T-helper 17 cell (primary cell): ENCODE results near the gene OFD1. TPM values are rescaled to one million over a fixed set of nuclear protein-coding genes. Genes with fewer than 3 reads are reported as not detected.
A peak's percentile ranks its signal among the peaks of the same experiment; 100 is the strongest.

Source experiments
- ATAC-seq: fragments of 150-1000 bp; cut with Tn5 transposase; 2 replicates; pipeline ENCODE4 v1.10.0; 2021; ENCODE audit warnings: mild to moderate bottlenecking, moderate library complexity
- DNase-seq, 3 donors: peaks; one replicate each; pipeline versions ENCODE4 v3.0.0 to v3.0.0-alpha.2; 2020 to 2021
- H3K9me3 ChIP-seq: one replicate; pipeline ENCODE4 v1.7.0; 2013; ENCODE audit warnings: low read length, mild to moderate bottlenecking; ENCODE audit not compliant: control insufficient read depth, poor library complexity, severe bottlenecking
- H3K27ac Mint-ChIP-seq: one replicate; pipeline ENCODE4 v1.8.0; 2022; ENCODE audit warnings: mild to moderate bottlenecking, moderate library complexity, mixed read lengths
- H3K27me3 Mint-ChIP-seq: one replicate; pipeline ENCODE4 v1.8.0; 2022; ENCODE audit warnings: mixed read lengths
- H3K36me3 Mint-ChIP-seq: one replicate; pipeline ENCODE4 v1.8.0; 2022; ENCODE audit warnings: low read depth, mixed read lengths
- H3K4me1 Mint-ChIP-seq: one replicate; pipeline ENCODE4 v1.8.0; 2022; ENCODE audit warnings: mild to moderate bottlenecking, mixed read lengths
- H3K4me3 Mint-ChIP-seq: one replicate; pipeline ENCODE4 v1.8.0; 2022; ENCODE audit warnings: mild to moderate bottlenecking, moderate library complexity, mixed read lengths
- total RNA-seq, 4 donors: library from RNA in 2 of 4; stranded (reverse) in 2 of 4; gene quantifications; one replicate each; pipeline ENCODE4 v1.2.3 and lab custom pipeline; 2022 to 2026

OFD1 gene
- total RNA-seq, 2 donors from 2014 or later = 54.7 to 72.1 TPM

GRCh38 chrX:13695601-13696115, 38.9 kb upstream of the OFD1 start:
- peak overlapping the region; percentile 68 for H3K27ac Mint-ChIP-seq
- peaks cover 41% of the 10 kb centered on the region for H3K4me1 Mint-ChIP-seq
- H3K9me3 ChIP-seq = no peaks in the 10 kb centered on the region
- no peaks in the 10 kb centered on the region for H3K27me3 Mint-ChIP-seq
- no peak for DNase-seq
- no peak overlapping the region for H3K4me3 Mint-ChIP-seq
- ATAC-seq = no peak
- H3K36me3 Mint-ChIP-seq = no peaks in the 10 kb centered on the region

- peaks cover 51% of the 10 kb centered on the region for H3K4me1 Mint-ChIP-seq
- no peak for DNase-seq
- no peak overlapping the region for H3K27ac Mint-ChIP-seq
Observed at GRCh38 chrX:13697455-13697854, 37.1 kb upstream of the OFD1 start.

GRCh38 chrX:13697976-13698375, 36.6 kb upstream of the OFD1 start:
- H3K4me1 Mint-ChIP-seq = peaks cover 48% of the 10 kb centered on the region
- ATAC-seq = no peak
- no peak overlapping the region for H3K4me3 Mint-ChIP-seq
- no peak overlapping the region for H3K27ac Mint-ChIP-seq
- no peaks in the 10 kb centered on the region for H3K9me3 ChIP-seq
- no peaks in the 10 kb centered on the region for H3K27me3 Mint-ChIP-seq
- no peaks in the 10 kb centered on the region for H3K36me3 Mint-ChIP-seq
- no peak for DNase-seq

More at GRCh38 chrX:13697455-13697854, 37.1 kb upstream of the OFD1 start:
- H3K4me3 Mint-ChIP-seq = no peak overlapping the region
- no peaks in the 10 kb centered on the region for H3K9me3 ChIP-seq
- ATAC-seq = no peak
- no peaks in the 10 kb centered on the region for H3K27me3 Mint-ChIP-seq
- no peaks in the 10 kb centered on the region for H3K36me3 Mint-ChIP-seq

- ATAC-seq = no peak
- Mint-ChIP-seq H3K36me3 (no peaks in the 10 kb centered on the region), H3K4me1 (peaks cover 44% of the 10 kb centered on the region)
Observed at GRCh38 chrX:13698432-13698831, 36.1 kb upstream of the OFD1 start.

GRCh38 chrX:13699183-13699826, 35.2 kb upstream of the OFD1 start:
- H3K27ac Mint-ChIP-seq = peak overlapping the region; percentile 83
- peak overlapping the region; percentile 65 for H3K4me3 Mint-ChIP-seq
- no peak for DNase-seq
- H3K4me1 Mint-ChIP-seq = peaks cover 42% of the 10 kb centered on the region
- H3K9me3 ChIP-seq = no peaks in the 10 kb centered on the region
- no peaks in the 10 kb centered on the region for H3K36me3 Mint-ChIP-seq
- no peaks in the 10 kb centered on the region for H3K27me3 Mint-ChIP-seq
- ATAC-seq = no peak

More at GRCh38 chrX:13698432-13698831, 36.1 kb upstream of the OFD1 start:
- Mint-ChIP-seq H3K4me3 (no peak overlapping the region), H3K27me3 (no peaks in the 10 kb centered on the region), H3K27ac (peak overlapping the region; percentile 83)
- H3K9me3 ChIP-seq = no peaks in the 10 kb centered on the region
- no peak for DNase-seq

GRCh38 chrX:13700380-13700779, 34.2 kb upstream of the OFD1 start:
- no peak overlapping the region for H3K27ac Mint-ChIP-seq
- H3K9me3 ChIP-seq = no peaks in the 10 kb centered on the region
- H3K36me3 Mint-ChIP-seq = no peaks in the 10 kb centered on the region
- H3K4me1 Mint-ChIP-seq = peaks cover 37% of the 10 kb centered on the region
- no peak for DNase-seq
- no peak overlapping the region for H3K4me3 Mint-ChIP-seq
- ATAC-seq = no peak
- no peaks in the 10 kb centered on the region for H3K27me3 Mint-ChIP-seq

- Mint-ChIP-seq H3K4me3 (peak overlapping the region; percentile 67), H3K36me3 (peaks cover 3% of the 10 kb centered on the region), H3K27me3 (no peaks in the 10 kb centered on the region), H3K27ac (peak overlapping the region; percentile 80), H3K4me1 (peaks cover 31% of the 10 kb centered on the region)
- H3K9me3 ChIP-seq = no peaks in the 10 kb centered on the region
- ATAC-seq = no peak
- no peak for DNase-seq
Observed at GRCh38 chrX:13702111-13702789, 32.3 kb upstream of the OFD1 start.

GRCh38 chrX:13703135-13703534, 31.4 kb upstream of the OFD1 start:
- no peaks in the 10 kb centered on the region for H3K9me3 ChIP-seq
- DNase-seq (no peak), ATAC-seq (no peak)
- no peaks in the 10 kb centered on the region for H3K27me3 Mint-ChIP-seq
- H3K4me3 Mint-ChIP-seq = no peak overlapping the region
- H3K4me1 Mint-ChIP-seq = peaks cover 30% of the 10 kb centered on the region
- H3K27ac Mint-ChIP-seq = no peak overlapping the region
- H3K36me3 Mint-ChIP-seq = peaks cover 3% of the 10 kb centered on the region

GRCh38 chrX:13703589-13703988, 31.0 kb upstream of the OFD1 start:
- H3K4me1 Mint-ChIP-seq = peaks cover 30% of the 10 kb centered on the region

GRCh38 chrX:13711141-13711540, 23.4 kb upstream of the OFD1 start:
- DNase-seq (no peak), ATAC-seq (no peak)
- Mint-ChIP-seq H3K4me3 (no peak overlapping the region), H3K36me3 (peaks cover 2% of the 10 kb centered on the region), H3K27ac (no peak overlapping the region), H3K4me1 (peaks cover 2% of the 10 kb centered on the region), H3K27me3 (no peaks in the 10 kb centered on the region)
- H3K9me3 ChIP-seq = no peaks in the 10 kb centered on the region

More at GRCh38 chrX:13703589-13703988, 31.0 kb upstream of the OFD1 start:
- DNase-seq (no peak), ATAC-seq (no peak)
- peak overlapping the region; percentile 19 for H3K27ac Mint-ChIP-seq
- peaks cover 3% of the 10 kb centered on the region for H3K36me3 Mint-ChIP-seq
- H3K4me3 Mint-ChIP-seq = no peak overlapping the region
- no peaks in the 10 kb centered on the region for H3K27me3 Mint-ChIP-seq
- no peaks in the 10 kb centered on the region for H3K9me3 ChIP-seq

- no peaks in the 10 kb centered on the region for H3K27me3 Mint-ChIP-seq
- ATAC-seq (peak; percentile 80), DNase-seq (no peak)
- peaks cover 10% of the 10 kb centered on the region for H3K4me1 Mint-ChIP-seq
- H3K36me3 Mint-ChIP-seq = no peaks in the 10 kb centered on the region
- H3K4me3 Mint-ChIP-seq = peak overlapping the region; percentile 33
- no peaks in the 10 kb centered on the region for H3K9me3 ChIP-seq
- peak overlapping the region; percentile 81 for H3K27ac Mint-ChIP-seq
Observed at GRCh38 chrX:13716455-13716854, 18.1 kb upstream of the OFD1 start.

GRCh38 chrX:13716905-13717304, 17.6 kb upstream of the OFD1 start:
- Mint-ChIP-seq H3K4me1 (peaks cover 9% of the 10 kb centered on the region), H3K36me3 (no peaks in the 10 kb centered on the region), H3K27ac (peak overlapping the region; percentile 81), H3K4me3 (peak overlapping the region; percentile 66), H3K27me3 (no peaks in the 10 kb centered on the region)
- ATAC-seq = peak; percentile 91
- peak; percentile 11 to 20 (median 15) for DNase-seq
- no peaks in the 10 kb centered on the region for H3K9me3 ChIP-seq

GRCh38 chrX:13717700-13718472, 16.7 kb upstream of the OFD1 start:
- H3K9me3 ChIP-seq = no peaks in the 10 kb centered on the region
- ATAC-seq = no peak
- Mint-ChIP-seq H3K27me3 (no peaks in the 10 kb centered on the region), H3K4me3 (no peak overlapping the region), H3K36me3 (no peaks in the 10 kb centered on the region), H3K27ac (peak overlapping the region; percentile 81), H3K4me1 (peaks cover 13% of the 10 kb centered on the region)
- no peak for DNase-seq
